ENCODE data around the gene IGF2BP2. TPM values are rescaled to one million over a fixed set of nuclear protein-coding genes. Genes with fewer than 3 reads are reported as not detected.

IGF2BP2 gene
- total and polyA plus RNA-seq, 3 donors from 2014 or later, result 18.9 to 29.1 (median 19.4) TPM

GRCh38 chr3:185631508-185632206, 193.2 kb downstream of the IGF2BP2 start:
- TF ChIP-seq CTCF (IDR thresholded peaks at IDR 0.05), result no peak
- no peak for TF ChIP-seq POLR2A (IDR thresholded peaks at IDR 0.05)
- no peak for DNase-seq
- WGBS, 2 donors, result 82 to 93% methylated on average over 4 to 6 of the region's 7 CpGs

GRCh38 chr3:185631108-185631507, 193.7 kb downstream of the IGF2BP2 start:
- 81 to 84% methylated on average over 4 of the region's 4 CpGs for WGBS, 2 donors
- intact Hi-C loops (cut with DNase I; ENCODE audit: low total_unique reads), result no loop called here
- no peak for TF ChIP-seq CTCF (IDR thresholded peaks at IDR 0.05)
- TF ChIP-seq POLR2A (IDR thresholded peaks at IDR 0.05), result no peak

More at GRCh38 chr3:185631508-185632206, 193.2 kb downstream of the IGF2BP2 start:
- intact Hi-C loops (cut with DNase I; ENCODE audit: low total_unique reads), result no loop called here
- H3K9me3 ChIP-seq, result no peaks in the 10 kb centered on the region
- no peak overlapping the region for H3K27ac ChIP-seq
- H3K4me1 ChIP-seq, result no peaks in the 10 kb centered on the region
- H3K36me3 ChIP-seq (ENCODE audit: low read depth, missing control alignments), result no peaks in the 10 kb centered on the region
- H3K27me3 ChIP-seq, result no peaks in the 10 kb centered on the region
- H3K4me3 ChIP-seq, result no peak overlapping the region

GRCh38 chr3:185630182-185630622, 194.6 kb downstream of the IGF2BP2 start:
- Histone ChIP-seq H3K27ac (peak overlapping the region in 1 of 2 donors; percentile 32), H3K9me3 (no peaks in the 10 kb centered on the region), H3K36me3 (ENCODE audit: low read depth, missing control alignments) (no peaks in the 10 kb centered on the region), H3K27me3 (no peaks in the 10 kb centered on the region), H3K4me1 (no peaks in the 10 kb centered on the region), H3K4me3 (no peak overlapping the region)
- no peak for DNase-seq
- intact Hi-C loops (cut with DNase I; ENCODE audit: low total_unique reads), result no loop called here
- 59 to 62% methylated on average over 6 of the region's 6 CpGs for WGBS, 2 donors
- TF ChIP-seq POLR2A (IDR thresholded peaks at IDR 0.05) (no peak), CTCF (IDR thresholded peaks at IDR 0.05) (no peak)

More at GRCh38 chr3:185631108-185631507, 193.7 kb downstream of the IGF2BP2 start:
- no peak for DNase-seq
- Histone ChIP-seq H3K4me1 (no peaks in the 10 kb centered on the region), H3K36me3 (ENCODE audit: low read depth, missing control alignments) (no peaks in the 10 kb centered on the region), H3K9me3 (no peaks in the 10 kb centered on the region), H3K27ac (no peak overlapping the region), H3K4me3 (no peak overlapping the region), H3K27me3 (no peaks in the 10 kb centered on the region)

DNA sequence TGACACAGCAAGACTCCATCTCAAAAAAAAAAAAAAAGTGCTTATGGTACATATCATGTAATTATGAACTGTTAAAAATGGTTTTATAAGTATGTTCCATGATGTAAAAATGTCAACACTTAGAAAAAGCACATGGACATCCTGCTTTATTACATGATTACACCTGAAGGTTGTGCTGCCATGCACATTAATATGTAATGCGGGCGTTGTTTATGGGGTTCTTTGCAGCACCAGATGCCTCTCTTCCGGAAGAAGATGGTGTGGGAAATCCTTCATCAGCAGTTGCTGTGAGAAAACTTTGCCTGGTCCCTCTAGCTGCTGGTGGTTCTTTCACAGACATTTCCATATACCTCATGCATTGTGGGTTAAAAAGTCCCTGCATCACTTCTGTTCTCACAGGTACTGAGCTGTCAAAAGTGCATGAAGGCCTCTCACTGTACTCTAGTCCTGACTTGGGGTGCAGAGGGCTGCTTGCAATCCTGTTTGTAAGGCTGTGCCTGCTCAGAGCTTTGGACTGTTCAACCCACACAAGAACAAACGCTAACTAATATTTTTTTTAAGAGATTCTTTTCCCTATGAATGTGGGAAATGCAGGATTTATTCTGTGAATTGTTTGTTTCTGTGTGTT, 195.2 kb downstream of the IGF2BP2 start:
- 75 to 81% methylated on average over 4 of the region's 4 CpGs for WGBS, 2 donors
- H3K4me1 ChIP-seq, result no peaks in the 10 kb centered on the region
- H3K27ac ChIP-seq, result peak overlapping the region in 1 of 2 donors; percentile 32
- intact Hi-C loops (cut with DNase I; ENCODE audit: low total_unique reads), result no loop called here
- no peak overlapping the region for H3K4me3 ChIP-seq
- no peak for TF ChIP-seq CTCF (IDR thresholded peaks at IDR 0.05)
- TF ChIP-seq POLR2A (IDR thresholded peaks at IDR 0.05), result no peak
- no peaks in the 10 kb centered on the region for H3K27me3 ChIP-seq
- H3K9me3 ChIP-seq, result no peaks in the 10 kb centered on the region
- DNase-seq, result no peak
- no peaks in the 10 kb centered on the region for H3K36me3 ChIP-seq (ENCODE audit: low read depth, missing control alignments)

Data from testis (tissue), 3 donors.